Measurements from ENCODE around the gene MYLK4. TPM values are rescaled to one million over a fixed set of nuclear protein-coding genes. Genes with fewer than 3 reads are reported as not detected.
A peak's percentile ranks its signal among the peaks of the same experiment; 100 is the strongest.

Gene MYLK4
- total and polyA plus RNA-seq, 8 donors, result 0.12 to 1.3 (median 0.43) TPM; not detected in 3

DNA sequence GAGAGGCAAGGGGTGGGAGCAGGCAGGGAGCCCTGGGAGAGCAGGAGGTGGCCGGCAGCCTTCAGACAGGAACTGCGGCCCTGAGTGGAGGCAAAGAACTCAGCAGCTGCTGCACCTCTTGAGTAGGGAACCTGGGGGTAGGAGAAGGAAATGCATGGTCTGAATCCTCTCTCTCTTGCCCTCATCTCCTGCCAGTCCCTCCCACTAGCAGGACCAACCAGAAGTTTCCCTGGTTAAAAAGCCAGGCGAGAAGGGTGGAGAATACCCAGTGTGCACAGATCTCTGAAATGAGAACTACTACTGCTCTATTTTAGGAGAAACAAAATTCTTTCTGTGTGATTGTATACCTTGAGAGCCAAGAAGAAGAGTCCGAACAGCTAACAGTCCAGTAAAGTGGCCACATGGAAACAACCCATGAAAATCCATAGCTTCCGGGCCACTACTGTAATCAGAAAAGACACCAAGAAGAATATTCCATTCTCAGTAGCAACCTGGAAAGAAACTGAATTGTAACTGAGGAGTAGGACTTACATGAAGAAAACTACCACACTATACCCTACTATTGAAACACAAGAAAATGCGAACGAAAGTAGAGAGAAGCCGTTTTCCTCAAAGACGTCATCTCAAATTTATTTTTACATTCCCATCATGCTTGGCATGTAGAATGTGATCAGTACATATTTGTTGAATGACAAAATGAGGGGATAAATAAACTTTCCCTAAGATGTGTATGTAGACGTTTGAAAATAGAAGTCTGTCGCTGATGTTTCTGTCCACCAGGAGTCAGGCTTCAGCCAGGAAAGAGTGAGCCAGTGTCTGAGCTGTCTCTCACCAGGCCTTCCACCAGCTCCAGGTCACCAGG lies 40.1 kb upstream of the MYLK4 start:
- 24 to 37% (median 28%) methylated on average over 11 of the region's 11 CpGs for WGBS, 5 donors
- Histone ChIP-seq H3K4me3 (peak overlapping the region in 1 of 4 donors; percentile 9), H3K9me3 (no peaks in the 10 kb centered on the region), H3K4me1 (peaks cover 0 to 58% (median 30%) of the 10 kb centered on the region in 4 donors), H3K36me3 (peaks cover 0 to 23% (median 17%) of the 10 kb centered on the region in 4 donors), H3K27me3 (no peaks in the 10 kb centered on the region), H3K27ac (peak overlapping the region; percentile 12 to 86 (median 76))
- intact Hi-C loops (cut with DNase I; ENCODE audit: low total_unique reads), result loop anchor here (10.0 kb wide), 1 partner anchor 54 kb away; the partner anchor contains the start of gene SERPINB1
- DNase-seq, result peak; percentile 76 to 91
- TF ChIP-seq POLR2A (IDR thresholded peaks at IDR 0.05) (no peak), EP300 (IDR thresholded peaks at IDR 0.05) (no peak), POLR2AphosphoS5 (IDR thresholded peaks at IDR 0.05) (peak in 1 of 3 donors; percentile 43)
- TF ChIP-seq, protein P1, sequence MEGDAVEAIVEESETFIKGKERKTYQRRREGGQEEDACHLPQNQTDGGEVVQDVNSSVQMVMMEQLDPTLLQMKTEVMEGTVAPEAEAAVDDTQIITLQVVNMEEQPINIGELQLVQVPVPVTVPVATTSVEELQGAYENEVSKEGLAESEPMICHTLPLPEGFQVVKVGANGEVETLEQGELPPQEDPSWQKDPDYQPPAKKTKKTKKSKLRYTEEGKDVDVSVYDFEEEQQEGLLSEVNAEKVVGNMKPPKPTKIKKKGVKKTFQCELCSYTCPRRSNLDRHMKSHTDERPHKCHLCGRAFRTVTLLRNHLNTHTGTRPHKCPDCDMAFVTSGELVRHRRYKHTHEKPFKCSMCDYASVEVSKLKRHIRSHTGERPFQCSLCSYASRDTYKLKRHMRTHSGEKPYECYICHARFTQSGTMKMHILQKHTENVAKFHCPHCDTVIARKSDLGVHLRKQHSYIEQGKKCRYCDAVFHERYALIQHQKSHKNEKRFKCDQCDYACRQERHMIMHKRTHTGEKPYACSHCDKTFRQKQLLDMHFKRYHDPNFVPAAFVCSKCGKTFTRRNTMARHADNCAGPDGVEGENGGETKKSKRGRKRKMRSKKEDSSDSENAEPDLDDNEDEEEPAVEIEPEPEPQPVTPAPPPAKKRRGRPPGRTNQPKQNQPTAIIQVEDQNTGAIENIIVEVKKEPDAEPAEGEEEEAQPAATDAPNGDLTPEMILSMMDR (IDR thresholded peaks at IDR 0.05), result peak in 5 of 7 experiments; percentile 55 to 95 (median 72)

DNA sequence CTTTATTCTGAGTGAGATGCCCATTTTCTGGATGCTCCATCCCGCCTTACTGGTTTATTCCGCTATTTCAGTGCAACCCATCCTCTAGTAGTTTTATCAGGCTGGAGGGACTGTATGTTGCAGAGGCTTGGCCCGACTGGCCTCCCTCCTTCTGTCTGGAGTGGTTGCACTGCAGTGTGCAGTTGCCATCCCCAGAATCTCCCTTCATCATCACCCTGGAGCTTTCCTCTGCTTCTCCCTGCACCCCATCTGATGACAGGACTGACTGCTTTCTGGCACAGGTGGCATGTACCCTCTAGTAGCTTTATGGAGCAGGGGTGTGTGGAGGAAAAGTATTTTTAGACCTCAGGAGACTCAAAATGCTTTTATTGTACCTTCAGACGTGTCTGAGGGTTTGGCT lies 35.5 kb upstream of the MYLK4 start:
- intact Hi-C loops (cut with DNase I; ENCODE audit: low total_unique reads), result loop anchor here (10.0 kb wide), 1 partner anchor 159 kb away; no protein-coding TSS in a partner anchor
- Histone ChIP-seq H3K27me3 (no peaks in the 10 kb centered on the region), H3K9me3 (no peaks in the 10 kb centered on the region), H3K4me1 (peaks cover 6 to 44% (median 29%) of the 10 kb centered on the region in 4 donors), H3K36me3 (peaks cover 6 to 62% (median 52%) of the 10 kb centered on the region in 4 donors), H3K27ac (no peak overlapping the region), H3K4me3 (no peak overlapping the region)
- WGBS, 5 donors, result 69 to 88% (median 77%) methylated on average over 4 of the region's 4 CpGs
- TF ChIP-seq POLR2AphosphoS5 (IDR thresholded peaks at IDR 0.05) (no peak), EP300 (IDR thresholded peaks at IDR 0.05) (no peak), POLR2A (IDR thresholded peaks at IDR 0.05) (no peak)
- TF ChIP-seq, protein P1 (IDR thresholded peaks at IDR 0.05), result no peak
- DNase-seq, result no peak

DNA sequence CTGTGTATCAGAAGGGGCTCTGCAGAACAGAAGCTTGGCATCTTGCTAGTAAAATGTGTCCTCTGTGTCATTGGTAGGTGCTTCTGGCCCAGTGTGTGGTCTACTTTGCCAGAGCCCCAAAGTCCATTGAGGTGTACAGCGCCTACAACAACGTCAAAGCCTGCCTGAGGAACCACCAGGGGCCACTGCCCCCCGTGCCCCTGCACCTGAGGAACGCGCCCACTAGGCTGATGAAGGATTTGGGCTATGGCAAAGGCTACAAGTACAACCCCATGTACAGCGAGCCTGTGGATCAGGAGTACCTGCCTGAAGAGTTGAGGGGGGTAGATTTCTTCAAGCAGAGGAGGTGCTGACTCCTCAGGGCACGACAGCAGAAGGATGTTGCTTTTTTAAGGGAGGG lies 34.2 kb upstream of the MYLK4 start:
- no peak overlapping the region for H3K4me3 ChIP-seq
- WGBS, 5 donors, result 79 to 97% (median 95%) methylated on average over 6 to 7 of the region's 7 CpGs
- DNase-seq, result no peak
- no peaks in the 10 kb centered on the region for H3K9me3 ChIP-seq
- H3K4me1 ChIP-seq, result peaks cover 6 to 31% (median 18%) of the 10 kb centered on the region in 4 donors
- intact Hi-C loops (cut with DNase I; ENCODE audit: low total_unique reads), result loop anchor here (10.0 kb wide), 1 partner anchor 160 kb away; no protein-coding TSS in a partner anchor
- no peaks in the 10 kb centered on the region for H3K27me3 ChIP-seq
- no peak overlapping the region for H3K27ac ChIP-seq
- TF ChIP-seq, protein P1 (IDR thresholded peaks at IDR 0.05), result no peak
- TF ChIP-seq POLR2AphosphoS5 (IDR thresholded peaks at IDR 0.05) (no peak), EP300 (IDR thresholded peaks at IDR 0.05) (no peak), POLR2A (IDR thresholded peaks at IDR 0.05) (no peak)
- H3K36me3 ChIP-seq, result peaks cover 12 to 76% (median 65%) of the 10 kb centered on the region in 4 donors

DNA sequence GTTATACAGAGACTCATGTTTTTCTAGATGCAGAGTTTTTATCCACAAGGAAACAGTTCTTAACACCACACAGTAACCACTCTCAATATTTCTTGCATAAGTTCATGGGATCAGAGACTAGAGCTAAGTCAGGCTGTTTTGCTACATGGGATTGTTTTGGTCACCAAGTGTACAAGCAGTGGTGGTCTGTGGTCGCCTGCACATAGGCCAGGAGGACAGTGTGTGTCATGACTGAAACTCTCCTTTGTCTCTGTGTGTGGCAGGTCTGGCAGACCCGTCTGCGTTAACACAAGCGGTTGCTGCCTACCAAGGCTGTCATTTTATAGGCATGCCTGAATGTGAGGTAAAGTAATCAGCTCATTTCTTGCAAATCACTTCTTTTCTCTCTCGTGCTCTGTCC lies 33.3 kb upstream of the MYLK4 start:
- DNase-seq, result no peak
- Histone ChIP-seq H3K4me1 (peaks cover 6 to 27% (median 18%) of the 10 kb centered on the region in 4 donors), H3K36me3 (peaks cover 12 to 84% (median 73%) of the 10 kb centered on the region in 4 donors), H3K4me3 (no peak overlapping the region), H3K9me3 (no peaks in the 10 kb centered on the region), H3K27ac (peak overlapping the region in 3 of 5 donors; percentile 34 to 62 (median 62)), H3K27me3 (no peaks in the 10 kb centered on the region)
- 80 to 88% (median 86%) methylated on average over 5 of the region's 5 CpGs for WGBS, 5 donors
- TF ChIP-seq EP300 (IDR thresholded peaks at IDR 0.05) (no peak), POLR2A (IDR thresholded peaks at IDR 0.05) (no peak), POLR2AphosphoS5 (IDR thresholded peaks at IDR 0.05) (no peak)
- TF ChIP-seq, protein P1 (IDR thresholded peaks at IDR 0.05), result no peak
- intact Hi-C loops (cut with DNase I; ENCODE audit: low total_unique reads), result loop anchor here (10.0 kb wide), 1 partner anchor 161 kb away; no protein-coding TSS in a partner anchor
